ENCODE data around the gene ABCA4. TPM values are rescaled to one million over a fixed set of nuclear protein-coding genes. Genes with fewer than 3 reads are reported as not detected.

ABCA4 gene
- total RNA-seq, 1 experiment from 2014 or later: 0.22 TPM

DNA sequence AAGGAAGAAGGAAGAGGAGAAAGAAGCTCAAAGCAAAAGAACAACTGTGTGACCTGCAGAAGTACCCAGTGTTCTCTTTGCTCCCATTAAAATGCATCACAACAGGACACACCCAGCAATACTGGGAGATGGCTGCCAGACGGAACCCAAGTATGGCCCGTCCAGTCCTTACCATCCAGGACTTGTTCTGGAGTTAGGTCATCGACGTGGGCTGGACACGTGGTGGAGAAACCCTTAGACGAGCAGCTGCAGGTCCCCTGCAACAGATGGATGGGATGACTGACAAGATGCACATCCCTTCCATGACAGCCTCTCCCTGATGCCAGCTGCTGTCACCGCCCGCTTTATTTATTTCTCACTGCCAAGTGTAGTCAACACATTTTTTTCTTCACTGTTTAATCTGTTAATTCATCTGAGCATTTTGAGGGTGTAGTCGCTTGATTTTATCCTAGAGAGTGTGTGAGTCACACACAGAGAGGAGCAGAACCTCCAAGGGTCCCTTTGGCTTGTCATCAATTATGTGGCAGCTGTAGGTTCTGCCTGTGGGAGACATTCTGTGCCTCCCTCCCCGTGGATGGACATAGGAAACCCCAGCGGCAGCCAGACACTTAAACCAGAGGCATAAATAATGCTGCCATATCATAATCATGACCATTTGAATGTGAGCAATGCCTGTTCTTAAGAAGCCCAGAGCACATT is 80.9 kb downstream of the ABCA4 start:
- Histone ChIP-seq H3K4me1 (ENCODE audit: control insufficient read depth in 1 of 2, insufficient read depth in 2 of 2, low read length in 2 of 2) (peaks cover 7 to 17% of the 10 kb centered on the region in 2 experiments; a peak in 3 of 4 replicates), H3K9me3 (ENCODE audit: control insufficient read depth in 1 of 2, insufficient read depth in 1 of 2, low read depth in 1 of 2, low read length in 2 of 2) (no peaks in the 10 kb centered on the region), H3K36me3 (ENCODE audit: control insufficient read depth in 1 of 2, insufficient read depth in 2 of 2, low read length in 2 of 2) (no peaks in the 10 kb centered on the region), H3K4me2 (ENCODE audit: low read length) (0 out of 2 replicates have a peak overlapping the region, but pooled peaks have one; percentile 2), H4K20me1 (ENCODE audit: insufficient read depth) (no peaks in the 10 kb centered on the region), H3K79me2 (ENCODE audit: insufficient read depth, low read length) (no peaks in the 10 kb centered on the region), H3K27ac (ENCODE audit: low read depth, low read length) (no peak overlapping the region), H3K27me3 (ENCODE audit: insufficient read depth, low read length) (no peaks in the 10 kb centered on the region), H3K9ac (ENCODE audit: low read length) (no peak overlapping the region), H2AFZ (ENCODE audit: low read depth, low read length, poor library complexity, severe bottlenecking) (no peak overlapping the region), H3K9me2 (ENCODE audit: insufficient read depth) (no peaks in the 10 kb centered on the region), H3K4me3 (replicated peaks in 1 of 2; ENCODE audit: low read depth in 1 of 2, low read length in 2 of 2) (no peak overlapping the region)
- TF ChIP-seq ZBTB33 (IDR thresholded peaks at IDR 0.05; ENCODE audit: extremely low read depth, insufficient replicate concordance, low read length) (no peak), REST (IDR thresholded peaks at IDR 0.05; ENCODE audit: low read depth) (no peak), ELF1 (IDR thresholded peaks at IDR 0.05; ENCODE audit: borderline replicate concordance, low read depth) (no peak), TCF7L2 (IDR thresholded peaks at IDR 0.05; ENCODE audit: borderline replicate concordance, extremely low read depth, insufficient read depth, insufficient read length) (no peak), SIN3A (IDR thresholded peaks at IDR 0.05; ENCODE audit: low read depth) (no peak), EZH2phosphoT487 (IDR thresholded peaks at IDR 0.05; ENCODE audit: borderline replicate concordance) (no peak), RAD21 (IDR thresholded peaks at IDR 0.05; ENCODE audit: low read depth) (no peak), ATF3 (IDR thresholded peaks at IDR 0.05) (no peak), CTCF (IDR thresholded peaks at IDR 0.05 in 2 of 3, conservative IDR thresholded peaks at IDR 0.05 in 1 of 3; ENCODE audit: borderline replicate concordance in 1 of 3, insufficient read depth in 1 of 3, low read depth in 2 of 3, low read length in 2 of 3) (no peak; a peak in 1 of 6 replicates), EGR1 (IDR thresholded peaks at IDR 0.05; ENCODE audit: low read depth) (no peak), CEBPB (IDR thresholded peaks at IDR 0.05; ENCODE audit: low read depth) (no peak), JUND (IDR thresholded peaks at IDR 0.05) (no peak), YY1 (IDR thresholded peaks at IDR 0.05; ENCODE audit: extremely low read depth, insufficient replicate concordance, low read depth, low read length) (no peak), SRF (IDR thresholded peaks at IDR 0.05; ENCODE audit: low read depth) (no peak), CBX3 (IDR thresholded peaks at IDR 0.05; ENCODE audit: low read depth) (no peak), POLR2AphosphoS5 (IDR thresholded peaks at IDR 0.05; ENCODE audit: low read depth, low read length) (no peak), EZH2 (IDR thresholded peaks at IDR 0.05) (no peak), SP1 (IDR thresholded peaks at IDR 0.05; ENCODE audit: low read depth) (no peak)
- TF ChIP-seq, protein P1, sequence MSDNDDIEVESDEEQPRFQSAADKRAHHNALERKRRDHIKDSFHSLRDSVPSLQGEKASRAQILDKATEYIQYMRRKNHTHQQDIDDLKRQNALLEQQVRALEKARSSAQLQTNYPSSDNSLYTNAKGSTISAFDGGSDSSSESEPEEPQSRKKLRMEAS (IDR thresholded peaks at IDR 0.05): no peak
- intact Hi-C loops (cut with micrococcal nuclease): loop anchor here (1.0 kb wide), 1 partner anchor 296 kb away; no protein-coding TSS in a partner anchor
- DNase-seq (ENCODE audit: low read depth, low spot score) (no peak), ATAC-seq (peak; percentile 49)
- CTCF ChIA-PET: interaction anchor here (0.6 to 21.2 kb wide), 28 partner anchors 9 to 474 kb away, joined by 3 to 338 read pairs (median 3); no protein-coding TSS in a partner anchor
- POLR2A ChIA-PET: interaction anchor here (1.4 to 2.5 kb wide), 3 partner anchors 22 to 296 kb away, joined by 3 to 8 read pairs (median 6); no protein-coding TSS in a partner anchor
- no TSS peak for BruUV-seq (replicated peaks)
- RAD21 ChIA-PET (ENCODE audit: low non-redundant PET in 1 of 2, low total read pairs in 2 of 2, uncharacterized antibody in 2 of 2, unreplicated experiment in 2 of 2): interaction anchor here (1.2 to 2.7 kb wide), 5 partner anchors 23 to 296 kb away, joined by 4 to 21 read pairs (median 5); no protein-coding TSS in a partner anchor
